Limb (tissue), 2 donors: Measurements from ENCODE around the gene ZNF865.
A peak's percentile ranks its signal among the peaks of the same experiment; 100 is the strongest.

Experiments
- DNase-seq, 2 donors: peaks; one replicate each; pipeline ENCODE4 v3.0.0-alpha.2; 2016; ENCODE audit errors: extremely low spot score in 2 of 2

Gene ZNF865

DNA sequence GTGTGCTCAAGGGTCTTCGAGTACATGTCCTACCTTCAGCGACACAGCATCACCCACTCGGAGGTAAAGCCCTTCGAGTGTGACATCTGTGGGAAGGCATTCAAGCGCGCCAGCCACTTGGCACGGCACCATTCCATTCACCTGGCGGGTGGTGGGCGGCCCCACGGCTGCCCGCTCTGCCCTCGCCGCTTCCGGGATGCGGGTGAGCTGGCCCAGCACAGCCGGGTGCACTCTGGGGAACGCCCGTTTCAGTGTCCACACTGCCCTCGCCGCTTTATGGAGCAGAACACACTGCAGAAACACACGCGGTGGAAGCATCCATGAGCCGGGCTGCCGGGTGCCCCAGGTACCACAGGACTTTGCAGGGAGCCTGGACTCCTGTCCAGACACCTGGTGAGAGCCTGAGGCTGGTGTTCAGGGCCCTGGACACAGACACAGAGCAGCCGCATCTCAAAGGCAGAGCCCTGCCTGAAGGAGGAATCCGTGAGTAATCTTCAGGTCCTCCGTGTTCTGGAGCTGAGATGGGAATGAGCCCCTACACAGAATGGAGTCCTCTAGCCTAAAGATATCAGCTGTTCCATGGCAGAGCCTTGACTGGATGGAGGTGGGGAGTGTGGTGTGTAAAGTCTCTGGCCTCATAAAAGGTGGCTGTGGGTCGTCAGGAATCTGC lies 39.5 kb downstream of the ZNF865 start:
- DNase-seq: no peak

DNA sequence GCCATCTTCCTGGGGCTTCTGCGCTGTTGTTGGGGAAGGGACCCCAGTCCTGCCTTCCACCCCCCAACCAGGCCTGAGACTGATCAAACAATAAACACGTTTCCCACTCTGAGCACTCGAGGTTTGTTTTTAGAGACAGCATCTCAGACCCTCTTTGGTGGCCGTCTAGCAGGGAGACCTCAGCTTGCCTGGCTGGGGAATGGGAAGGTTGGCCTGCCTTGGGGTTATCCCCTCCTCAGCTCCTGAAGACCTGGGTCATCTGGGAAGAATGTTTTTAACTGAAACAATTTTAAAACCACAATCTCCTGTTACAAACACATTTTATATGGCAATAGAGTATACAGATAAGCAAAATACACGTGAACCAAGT lies 40.0 kb downstream of the ZNF865 start:
- no peak for DNase-seq

DNA sequence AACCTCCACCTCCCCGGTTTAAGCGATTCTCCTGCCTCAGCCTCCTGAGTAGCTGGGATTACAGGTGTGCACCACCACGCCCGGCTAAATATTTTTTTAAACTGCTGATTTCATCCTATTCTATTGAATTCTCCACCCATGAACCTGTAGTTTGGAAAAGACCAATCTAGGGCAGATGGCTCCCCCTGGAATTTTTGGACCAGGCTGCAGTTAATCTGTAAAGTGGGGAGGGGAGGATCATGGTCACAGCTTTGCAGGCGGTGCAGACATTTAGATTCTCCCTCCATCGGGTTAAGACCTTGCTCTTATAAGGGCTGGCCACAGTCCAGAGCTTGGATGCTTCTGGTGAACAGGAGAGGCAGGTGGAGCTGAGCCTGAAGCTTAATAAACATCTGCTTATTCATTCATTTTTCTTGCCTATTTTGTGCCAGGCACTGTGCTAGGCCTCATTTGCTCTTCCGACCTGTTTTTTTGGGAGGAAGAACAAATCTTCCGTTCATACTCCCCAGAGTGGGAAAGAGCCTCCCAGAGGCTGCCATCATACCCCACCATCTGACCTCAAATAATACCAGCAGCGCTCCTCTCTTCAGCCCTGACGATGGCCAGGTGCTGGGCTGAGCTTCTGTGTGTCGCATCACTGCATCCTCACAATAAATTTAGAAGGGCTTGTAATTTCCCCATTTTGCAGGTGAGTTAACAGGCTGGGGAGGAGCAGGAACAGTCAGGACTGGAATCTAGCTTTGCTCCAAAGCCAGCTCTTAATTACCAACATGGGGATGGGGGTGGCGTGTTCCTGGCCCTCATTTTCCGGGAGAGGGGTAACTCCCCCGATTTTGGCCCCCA lies 41.7 kb downstream of the ZNF865 start:
- DNase-seq: no peak

DNA sequence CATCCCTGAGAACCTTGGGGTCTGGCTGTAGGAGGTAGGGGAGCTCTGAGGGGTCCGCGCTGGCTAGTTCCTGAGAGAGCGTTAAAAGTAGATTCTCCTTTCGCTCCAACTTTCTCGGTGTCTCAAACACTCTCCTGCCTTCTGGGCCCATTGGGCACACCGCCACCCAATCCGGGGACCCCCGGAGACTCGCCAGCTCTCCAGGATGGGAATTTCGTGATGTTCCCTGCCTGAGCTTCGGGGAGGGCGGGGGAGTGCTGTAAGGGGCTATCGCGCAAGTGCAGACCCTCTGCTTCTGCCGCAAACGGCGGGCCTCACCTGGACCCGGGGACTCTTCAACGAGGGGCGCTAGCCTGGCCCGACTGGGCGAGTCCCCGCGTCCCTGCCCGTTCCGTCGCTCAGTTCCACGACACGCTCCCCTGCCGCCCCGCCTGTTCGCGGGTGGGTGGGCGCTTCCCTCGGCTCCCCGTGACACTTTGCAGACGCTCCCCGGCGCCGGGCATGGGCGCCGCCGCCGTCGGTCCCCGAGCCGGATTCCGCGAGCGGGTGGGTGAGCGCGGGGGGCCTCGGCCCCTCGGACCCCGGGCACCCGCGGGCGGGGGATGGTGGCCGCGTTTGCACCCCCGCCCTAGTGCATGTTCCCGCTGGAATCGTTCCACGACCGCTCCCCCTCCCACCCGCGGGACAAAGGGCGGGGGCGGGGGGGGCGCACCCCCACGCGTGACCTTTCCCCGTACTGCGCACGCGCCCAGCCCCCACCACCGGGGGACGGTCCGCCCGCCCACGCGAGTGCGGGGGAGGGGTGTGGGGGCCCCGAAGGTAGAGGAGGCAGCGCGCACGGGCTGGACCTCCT lies 42.5 kb downstream of the ZNF865 start, which contains the start of gene CCDC106:
CCDC106 (plus strand) TSS at position 481 of the 853 bp plus-strand sequence. CDS start 835 bp downstream, outside the sequence.
- DNase-seq: peak; percentile 80 to 90

DNA sequence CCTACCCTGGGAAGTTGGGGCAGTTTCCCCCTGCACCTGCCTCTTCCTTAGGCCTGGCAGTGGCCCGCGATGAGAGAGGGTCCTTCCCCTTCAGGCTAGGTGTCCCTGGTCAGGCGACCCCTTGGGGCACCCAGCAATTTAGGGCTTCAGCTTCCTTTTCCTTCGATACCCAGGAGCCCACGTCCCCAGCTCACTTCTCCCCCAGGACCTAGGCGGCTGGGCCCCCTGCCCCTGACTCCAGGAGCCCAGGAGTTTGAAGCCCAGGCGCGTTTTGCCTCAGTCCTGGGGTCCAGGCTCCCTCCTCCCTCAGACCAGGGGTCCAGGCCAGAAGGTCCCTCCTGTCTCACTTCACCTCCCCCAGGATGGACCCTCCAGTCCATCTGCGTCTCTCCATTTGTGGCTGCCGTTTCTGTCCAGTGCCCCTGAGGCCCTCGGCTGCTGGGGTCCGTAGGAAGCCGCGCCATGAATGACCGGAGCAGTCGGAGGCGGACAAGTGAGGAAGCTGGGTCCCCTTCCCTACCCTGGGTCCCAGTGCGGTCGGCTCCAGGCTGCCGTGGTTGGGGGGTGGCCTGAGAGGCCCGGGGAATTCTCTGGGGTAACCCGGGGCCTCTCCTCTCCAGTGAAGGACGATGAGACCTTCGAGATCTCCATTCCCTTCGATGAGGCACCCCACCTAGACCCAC lies 43.3 kb downstream of the ZNF865 start:
- DNase-seq: peak in 1 of 2 donors; percentile 38

DNA sequence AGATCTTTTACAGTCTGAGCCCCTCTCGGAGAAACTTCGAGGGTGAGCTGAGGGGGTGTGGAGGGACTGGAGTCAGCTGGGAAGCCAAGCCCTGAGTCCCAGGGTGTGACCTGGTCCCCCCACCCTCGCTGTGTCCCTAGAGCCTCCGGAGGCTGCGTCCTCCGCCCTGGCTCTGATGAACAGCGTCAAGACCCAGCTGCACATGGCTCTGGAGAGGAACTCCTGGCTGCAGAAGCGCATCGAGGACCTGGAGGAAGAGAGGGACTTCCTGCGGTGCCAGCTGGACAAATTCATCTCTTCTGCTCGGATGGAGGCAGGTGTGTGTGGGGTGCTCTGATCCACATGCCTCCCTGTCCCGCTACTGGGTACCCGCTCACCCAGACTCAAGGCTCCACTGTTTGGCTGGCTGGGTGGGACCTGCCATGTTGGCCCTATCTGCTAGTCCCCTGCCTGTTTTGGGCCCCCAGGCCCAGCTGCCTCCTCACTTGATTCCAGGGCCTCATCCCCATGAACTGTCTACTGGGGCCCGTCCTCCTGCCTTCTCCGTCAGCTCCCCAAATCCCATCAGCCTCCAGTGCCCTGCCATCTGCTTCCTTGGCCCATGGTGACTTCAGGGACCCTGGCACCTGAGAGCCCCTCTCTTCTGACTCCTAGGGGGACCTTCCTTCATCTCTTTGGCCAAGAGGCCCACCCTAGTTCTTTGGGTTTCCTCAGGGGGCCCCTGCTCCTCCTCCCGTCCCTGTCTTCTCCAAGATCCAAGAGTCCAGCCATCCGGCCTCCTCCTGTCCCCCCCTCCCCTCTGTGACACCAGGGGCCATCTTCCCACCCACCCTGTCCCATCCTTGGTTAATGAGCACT lies 44.0 kb downstream of the ZNF865 start:
- DNase-seq: peak in 1 of 2 donors; percentile 28

DNA sequence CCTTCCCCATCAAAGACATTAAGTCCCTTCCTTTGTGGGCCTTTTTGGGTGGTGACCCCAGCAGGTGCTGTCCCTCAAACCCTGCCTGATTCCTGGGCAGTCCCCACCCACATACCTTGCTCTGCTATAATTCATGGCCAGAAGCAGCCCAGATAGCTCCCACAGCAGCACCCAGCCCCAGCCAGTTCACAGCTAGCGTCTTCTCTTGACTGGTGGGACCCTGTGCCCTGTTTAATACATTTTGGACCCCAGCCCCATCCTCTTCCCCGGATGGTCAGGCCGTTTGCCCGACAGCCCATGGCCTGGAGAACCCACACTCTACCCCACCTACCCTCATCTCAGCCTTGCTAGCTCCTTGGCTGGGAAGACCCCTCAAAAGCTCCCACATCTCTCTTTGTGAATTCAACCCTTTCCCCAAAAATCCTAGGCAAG lies 44.7 kb downstream of the ZNF865 start:
- no peak for DNase-seq

DNA sequence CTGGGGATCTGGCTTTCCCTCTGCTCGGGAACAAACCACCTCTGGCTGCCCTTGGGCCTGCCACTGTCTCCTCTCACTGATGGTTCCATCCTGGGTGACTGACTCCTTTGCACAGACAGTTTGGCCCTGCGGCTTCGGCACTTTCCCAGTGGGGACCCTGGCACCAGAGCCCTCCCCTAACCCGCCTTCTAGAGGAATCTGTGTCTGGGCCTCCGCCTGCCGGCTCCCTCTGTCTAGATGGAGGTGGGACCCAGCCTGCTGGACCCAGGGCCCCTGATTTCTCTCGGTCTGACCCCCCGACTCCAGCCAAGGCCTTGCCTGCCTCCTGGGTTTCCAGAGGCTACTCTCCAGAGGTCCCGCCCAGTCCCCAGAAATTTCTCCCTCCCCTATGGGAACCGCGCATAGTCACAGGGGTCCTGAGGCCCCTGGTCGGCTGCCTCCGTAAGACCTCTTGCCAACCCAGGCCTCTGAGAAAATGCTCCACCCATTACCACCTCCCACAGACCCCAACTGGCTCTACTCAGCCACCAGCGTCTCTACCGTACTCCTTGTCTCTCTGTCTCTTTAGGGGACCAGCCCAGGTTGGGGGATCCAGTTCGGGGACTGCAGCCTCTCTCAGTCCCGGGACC lies 45.3 kb downstream of the ZNF865 start:
- peak in 1 of 2 donors; percentile 26 for DNase-seq

DNA sequence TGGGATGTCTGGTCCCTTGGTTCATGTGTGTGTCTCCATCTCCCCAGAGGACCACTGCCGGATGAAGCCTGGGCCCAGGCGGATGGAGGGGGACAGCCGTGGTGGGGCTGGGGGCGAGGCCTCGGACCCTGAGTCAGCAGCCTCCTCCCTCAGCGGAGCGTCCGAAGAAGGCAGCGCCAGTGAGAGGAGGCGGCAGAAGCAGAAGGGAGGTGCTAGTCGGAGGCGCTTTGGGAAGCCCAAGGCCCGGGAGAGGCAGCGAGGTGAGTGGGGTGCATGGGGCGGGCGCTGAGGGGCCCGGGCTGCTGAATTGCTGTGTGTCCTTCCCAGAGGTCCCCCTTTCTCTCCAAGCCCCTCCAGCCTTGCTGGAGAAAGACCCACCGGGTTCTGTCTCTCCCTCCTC lies 45.8 kb downstream of the ZNF865 start:
- peak in 1 of 2 donors; percentile 34 for DNase-seq

DNA sequence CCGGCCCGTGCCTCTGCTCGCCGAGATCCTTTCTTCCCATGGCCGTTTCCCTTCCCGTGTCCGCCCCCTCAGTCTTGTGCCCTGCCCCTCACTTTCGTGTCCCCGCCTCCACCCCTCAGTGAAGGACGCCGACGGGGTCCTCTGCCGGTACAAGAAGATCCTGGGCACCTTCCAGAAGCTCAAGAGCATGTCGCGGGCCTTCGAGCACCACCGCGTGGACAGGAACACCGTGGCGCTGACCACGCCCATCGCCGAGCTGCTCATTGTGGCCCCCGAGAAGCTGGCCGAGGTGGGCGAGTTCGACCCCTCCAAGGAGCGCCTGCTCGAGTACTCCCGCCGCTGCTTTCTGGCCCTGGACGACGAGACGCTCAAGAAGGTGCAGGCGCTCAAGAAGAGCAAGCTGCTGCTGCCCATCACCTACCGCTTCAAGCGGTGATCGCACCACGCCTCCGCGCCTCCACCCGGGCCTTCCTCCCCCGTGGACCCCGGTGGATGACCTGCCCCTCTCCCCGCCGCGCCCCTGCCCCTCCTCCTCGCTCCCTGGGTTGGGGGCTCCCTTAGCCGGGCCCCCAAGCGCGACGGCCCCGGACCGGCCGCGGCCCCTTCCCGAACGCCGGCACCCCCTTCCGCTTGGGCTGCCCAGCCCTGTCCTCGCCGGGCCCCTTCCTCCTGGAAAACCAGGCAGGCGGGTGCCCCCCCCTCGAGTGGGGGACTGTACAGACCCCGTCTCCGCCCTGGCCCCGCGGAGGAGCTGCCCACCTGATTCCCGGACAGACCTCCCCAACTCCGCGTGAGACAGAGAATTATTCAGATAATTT lies 47.1 kb downstream of the ZNF865 start:
- DNase-seq: peak in 1 of 2 donors; percentile 52

DNA sequence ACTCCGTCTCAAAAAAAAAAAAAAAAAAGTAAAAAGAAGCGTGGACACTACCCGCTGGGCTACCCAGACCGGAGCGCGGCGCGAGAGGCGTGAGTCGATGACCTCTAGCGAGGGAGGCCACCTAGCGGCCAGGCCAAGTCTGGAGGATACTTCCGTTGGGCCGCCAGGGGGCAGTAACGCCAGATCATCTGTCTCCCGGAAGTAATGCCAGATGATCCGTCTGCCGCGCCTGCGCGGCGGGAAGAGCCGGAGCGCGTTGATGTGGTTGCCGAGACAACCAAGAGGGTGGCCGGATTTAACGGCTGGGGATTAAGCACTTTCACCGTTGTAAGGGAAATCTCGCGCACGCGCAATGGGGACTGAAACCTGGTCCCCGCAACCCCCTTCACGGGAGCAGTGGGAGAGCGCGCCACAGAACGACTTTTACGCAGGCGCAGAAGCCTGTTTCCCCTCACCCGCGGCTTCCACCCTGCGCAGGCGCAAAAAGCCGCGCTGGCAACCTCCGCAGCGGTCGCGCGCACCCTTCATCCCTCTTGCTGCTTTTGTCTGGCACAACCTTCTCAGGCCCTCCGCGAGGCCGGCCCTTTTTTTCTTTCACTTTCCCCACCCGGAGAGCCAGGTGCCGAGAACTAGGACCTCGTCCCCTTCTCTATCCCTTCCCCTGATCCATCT lies 48.3 kb downstream of the ZNF865 start:
- DNase-seq: peak; percentile 99 to 100

DNA sequence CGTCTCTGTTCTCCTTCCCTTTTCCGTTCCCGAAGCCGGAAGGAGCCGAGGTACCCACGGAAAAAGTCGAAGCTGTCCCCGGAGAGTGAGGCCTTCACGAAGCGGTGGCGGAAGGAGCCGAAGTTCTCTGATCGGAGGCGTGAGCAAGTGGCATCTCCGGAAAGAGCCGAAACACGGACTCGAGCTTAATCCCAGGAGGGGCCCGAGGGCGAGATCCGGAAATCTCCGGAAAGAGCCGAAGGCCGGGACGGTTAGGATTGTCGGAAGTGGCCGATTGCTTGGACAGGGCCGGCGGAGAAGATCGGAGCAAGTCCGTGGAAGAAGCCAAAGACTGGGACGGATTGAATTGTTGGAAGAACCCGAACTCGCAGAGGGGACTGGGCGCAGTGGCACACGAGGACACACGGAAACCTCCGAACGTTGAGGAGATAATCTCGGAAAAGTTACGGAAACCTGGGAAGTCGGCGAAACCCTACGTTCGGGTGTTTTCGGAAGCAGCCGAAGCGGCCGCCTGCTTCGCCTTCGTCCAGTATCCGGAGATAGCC lies 48.9 kb downstream of the ZNF865 start:
- DNase-seq: peak; percentile 99 to 100

DNA sequence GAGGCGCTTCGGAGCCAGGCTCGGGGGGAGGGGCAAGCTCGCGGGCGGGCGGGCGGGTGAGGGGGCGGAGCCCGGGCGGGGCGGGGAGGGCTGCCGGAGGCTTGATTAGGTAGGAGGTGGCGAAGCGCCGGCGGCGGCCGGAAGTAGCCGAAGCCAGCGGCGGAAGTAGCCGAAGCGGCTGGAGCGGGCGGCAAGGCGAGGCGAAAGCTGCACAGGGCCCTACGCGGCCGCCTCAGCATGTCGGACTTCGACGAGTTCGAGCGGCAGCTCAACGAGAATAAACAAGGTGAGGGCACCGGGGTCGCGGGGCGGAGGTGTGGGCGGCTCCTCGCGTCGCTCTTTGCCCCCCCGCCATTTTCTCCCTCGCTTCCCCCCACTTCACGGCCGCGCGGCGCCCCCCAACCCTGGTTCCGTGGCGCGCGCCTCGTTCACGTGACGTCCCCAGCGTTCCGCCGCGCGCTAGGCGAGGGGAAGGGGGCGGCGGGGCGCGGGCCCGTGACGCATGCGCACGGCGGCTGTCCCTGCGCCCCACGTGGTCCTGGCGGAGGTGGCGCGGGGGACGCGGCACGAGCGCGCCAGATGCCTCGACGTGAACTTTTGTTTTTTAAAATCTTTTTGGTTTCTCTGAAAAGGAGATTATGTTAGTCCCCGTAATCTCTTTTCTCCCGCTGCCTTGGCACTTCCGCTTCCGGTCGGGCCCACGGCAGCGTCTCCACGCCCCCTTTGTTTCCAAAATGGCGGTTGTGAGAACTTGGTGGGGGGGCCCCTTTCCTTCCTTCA lies 49.6 kb downstream of the ZNF865 start, which contains the start of gene U2AF2:
U2AF2 (plus strand) TSS at position 168 of the 780 bp plus-strand sequence; CDS start at position 238, 70 bp downstream.
- DNase-seq: peak; percentile 96 to 99

DNA sequence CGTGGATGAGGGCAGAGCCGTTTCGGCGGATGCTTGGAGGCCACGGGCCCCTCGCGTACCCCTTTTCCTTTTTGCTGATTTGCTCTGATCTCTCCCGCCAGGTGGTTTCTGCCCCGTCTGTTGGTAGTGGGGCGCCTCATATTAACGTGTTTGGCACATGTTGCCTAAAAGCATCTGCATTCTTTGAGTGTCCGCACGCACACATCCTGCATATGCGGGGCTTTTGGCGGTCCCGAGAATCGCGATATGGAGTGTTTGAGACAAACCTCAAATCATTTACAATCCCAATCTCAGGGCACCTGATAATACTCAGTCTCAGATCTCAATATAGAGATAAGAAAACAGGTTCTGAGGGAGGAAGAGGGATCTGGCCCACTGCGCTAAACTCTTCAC lies 50.2 kb downstream of the ZNF865 start:
- no peak for DNase-seq

DNA sequence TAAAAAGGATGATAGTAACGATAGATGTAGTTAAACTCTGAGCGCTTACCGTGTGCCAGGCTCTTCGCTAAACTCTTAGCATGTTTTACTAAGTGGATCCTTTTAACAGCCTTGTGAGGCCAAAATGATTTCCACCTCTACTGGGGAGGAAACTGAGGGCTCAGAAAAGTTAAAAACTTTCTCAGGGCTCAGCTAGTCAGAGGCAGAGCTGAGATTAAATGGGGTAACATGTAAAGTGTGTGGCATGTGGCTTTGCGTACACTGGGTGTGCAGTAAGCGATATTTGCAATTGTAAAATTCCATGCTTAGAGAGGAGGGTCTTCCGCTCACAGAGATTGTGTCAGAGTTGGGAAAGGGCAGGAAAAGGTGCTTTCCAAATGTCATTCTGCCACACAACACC lies 51.1 kb downstream of the ZNF865 start:
- DNase-seq: no peak

DNA sequence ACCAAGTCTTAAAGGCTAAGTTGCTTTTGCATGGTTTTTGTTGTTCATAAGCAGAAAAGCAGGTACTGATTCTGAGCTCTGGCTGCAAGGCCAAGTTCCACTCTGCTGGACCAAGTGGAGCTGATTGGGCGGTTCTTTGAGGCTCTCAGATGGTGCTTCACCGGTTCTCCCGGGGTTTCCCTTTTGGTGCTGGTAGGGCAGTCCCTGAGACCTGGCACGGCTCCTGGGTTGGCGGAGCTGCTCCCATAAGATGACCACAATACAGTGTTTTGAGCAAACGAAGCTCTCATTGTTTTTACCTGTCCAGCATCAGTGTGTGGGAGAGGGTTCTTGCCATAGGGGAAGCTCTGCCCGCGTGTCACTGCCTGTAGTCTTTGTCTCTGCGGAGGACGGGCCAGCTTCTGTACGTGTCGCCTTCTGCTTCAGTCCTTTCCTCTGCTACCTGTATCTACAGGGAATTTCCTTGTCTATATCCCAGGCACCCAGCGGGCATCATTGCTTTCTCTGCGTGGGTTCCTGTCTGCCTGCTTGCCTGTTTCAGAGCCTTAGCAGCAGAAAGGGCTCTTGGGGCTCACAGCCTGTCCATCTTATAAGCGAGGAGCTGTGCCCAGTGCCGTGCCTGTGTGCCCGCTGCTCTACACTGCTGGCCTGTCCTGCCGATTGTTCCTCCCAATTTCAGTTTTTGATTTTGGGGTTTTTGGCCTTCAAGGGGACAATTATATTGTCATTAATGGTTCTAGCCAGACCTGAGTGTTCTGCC lies 51.7 kb downstream of the ZNF865 start:
- no peak for DNase-seq
